Neuron (in vitro differentiated cells): ENCODE data around the gene PLK2.

ENCODE experiments used
- H2AFZ ChIP-seq: one replicate; pipeline ENCODE4 v1.6.1; 2013; ENCODE audit warnings: low read depth, mild to moderate bottlenecking, inconsistent platforms, low read length, moderate library complexity
- H3K27me3 ChIP-seq: one replicate; pipeline ENCODE4 v1.6.1; 2013; ENCODE audit warnings: low read length; ENCODE audit not compliant: insufficient read depth
- H3K36me3 ChIP-seq: one replicate; pipeline ENCODE4 v1.6.1; 2013; ENCODE audit warnings: low read length; ENCODE audit not compliant: insufficient read depth
- H3K4me1 ChIP-seq: one replicate; pipeline ENCODE4 v1.6.1; 2013; ENCODE audit warnings: low read length; ENCODE audit not compliant: insufficient read depth
- H3K4me3 ChIP-seq: 2 replicates; pipeline ENCODE4 v1.5.1; 2013; ENCODE audit warnings: mild to moderate bottlenecking, low read length, moderate library complexity
- H3K9me3 ChIP-seq: one replicate; pipeline ENCODE4 v1.6.1; 2013; ENCODE audit warnings: low read length

Gene PLK2

GRCh38 chr5:58451732-58452565 lies 7.9 kb downstream of the PLK2 start:
- H3K9me3 ChIP-seq = no peaks in the 10 kb centered on the region
- peaks cover 30% of the 10 kb centered on the region for H3K4me1 ChIP-seq
- no peaks in the 10 kb centered on the region for H3K27me3 ChIP-seq
- H3K36me3 ChIP-seq = peaks cover 53% of the 10 kb centered on the region
- H2AFZ ChIP-seq = no peak overlapping the region
- H3K4me3 ChIP-seq = no peak overlapping the region

- H2AFZ ChIP-seq = no peak overlapping the region
- H3K27me3 ChIP-seq = no peaks in the 10 kb centered on the region
- H3K4me1 ChIP-seq = peaks cover 21% of the 10 kb centered on the region
- H3K36me3 ChIP-seq = peaks cover 44% of the 10 kb centered on the region
- no peak overlapping the region for H3K4me3 ChIP-seq
- no peaks in the 10 kb centered on the region for H3K9me3 ChIP-seq
Measured at GRCh38 chr5:58450811-58451629, 8.9 kb downstream of the PLK2 start.

- no peaks in the 10 kb centered on the region for H3K9me3 ChIP-seq
- no peak overlapping the region for H3K4me3 ChIP-seq
- peaks cover 11% of the 10 kb centered on the region for H3K4me1 ChIP-seq
- no peaks in the 10 kb centered on the region for H3K27me3 ChIP-seq
- peaks cover 34% of the 10 kb centered on the region for H3K36me3 ChIP-seq
- no peak overlapping the region for H2AFZ ChIP-seq
Measured at GRCh38 chr5:58450018-58450417, 9.9 kb downstream of the PLK2 start.

DNA sequence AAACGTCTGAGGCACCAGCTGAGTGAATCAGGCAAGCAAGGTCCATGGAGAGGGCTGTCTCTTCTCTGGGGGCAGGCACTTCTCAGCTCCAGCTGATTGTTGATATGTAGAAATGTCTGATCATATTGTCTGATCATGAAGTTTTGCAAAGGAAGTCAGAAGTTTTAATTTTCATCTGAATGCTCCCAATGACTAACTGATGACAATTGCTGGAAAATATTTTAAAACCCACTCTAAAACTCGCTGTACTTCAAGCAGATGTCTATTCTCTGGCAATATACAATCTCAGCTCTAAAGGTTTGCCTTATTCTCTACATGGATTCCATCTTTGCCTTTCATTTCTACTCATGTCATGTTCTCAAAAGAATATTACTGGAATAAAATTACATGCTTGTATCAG lies 12.7 kb downstream of the PLK2 start:
- peaks cover 6% of the 10 kb centered on the region for H3K36me3 ChIP-seq
- no peak overlapping the region for H2AFZ ChIP-seq
- H3K4me3 ChIP-seq = no peak overlapping the region
- no peaks in the 10 kb centered on the region for H3K27me3 ChIP-seq
- no peaks in the 10 kb centered on the region for H3K4me1 ChIP-seq
- no peaks in the 10 kb centered on the region for H3K9me3 ChIP-seq

GRCh38 chr5:58446024-58446423 lies 13.9 kb downstream of the PLK2 start:
- Histone ChIP-seq H3K36me3 (peaks cover 3% of the 10 kb centered on the region), H2AFZ (no peak overlapping the region), H3K4me3 (no peak overlapping the region), H3K9me3 (no peaks in the 10 kb centered on the region), H3K27me3 (no peaks in the 10 kb centered on the region), H3K4me1 (no peaks in the 10 kb centered on the region)

- H3K27me3 ChIP-seq = no peaks in the 10 kb centered on the region
- H3K4me3 ChIP-seq = no peak overlapping the region
- peaks cover 2% of the 10 kb centered on the region for H3K4me1 ChIP-seq
- H3K9me3 ChIP-seq = no peaks in the 10 kb centered on the region
- H3K36me3 ChIP-seq = no peaks in the 10 kb centered on the region
- no peak overlapping the region for H2AFZ ChIP-seq
Measured at GRCh38 chr5:58444805-58445204, 15.1 kb downstream of the PLK2 start.

GRCh38 chr5:58440901-58441460 lies 18.9 kb downstream of the PLK2 start:
- Histone ChIP-seq H3K36me3 (no peaks in the 10 kb centered on the region), H3K27me3 (no peaks in the 10 kb centered on the region), H3K4me1 (peaks cover 2% of the 10 kb centered on the region), H2AFZ (no peak overlapping the region), H3K4me3 (no peak overlapping the region), H3K9me3 (no peaks in the 10 kb centered on the region)

DNA sequence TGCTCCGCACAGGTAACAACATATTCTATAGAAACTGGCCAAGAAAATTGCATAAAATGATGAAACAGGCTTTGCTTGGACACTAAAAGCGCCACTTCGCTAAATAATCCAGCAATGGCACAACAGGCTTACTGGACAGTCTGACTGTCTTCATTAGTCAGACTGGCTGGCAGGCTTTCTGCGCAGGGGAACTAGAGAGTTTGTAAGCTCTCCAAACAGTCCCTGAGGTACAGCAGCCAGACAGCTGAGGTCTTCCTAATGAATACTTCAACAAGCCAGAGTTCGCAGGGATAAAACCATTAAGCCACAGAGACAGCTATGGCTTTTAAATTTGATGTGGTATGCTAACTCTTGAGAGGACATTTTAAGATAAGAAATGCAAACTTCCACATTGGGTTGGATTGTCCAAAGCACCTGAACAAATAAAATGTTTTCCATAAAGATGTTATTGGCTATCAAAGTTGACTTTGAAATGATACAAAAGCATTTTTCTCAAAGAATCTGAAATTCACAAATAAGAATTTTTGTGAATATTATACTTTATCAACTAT lies 20.7 kb downstream of the PLK2 start:
- no peak overlapping the region for H2AFZ ChIP-seq
- no peaks in the 10 kb centered on the region for H3K27me3 ChIP-seq
- no peak overlapping the region for H3K4me3 ChIP-seq
- H3K9me3 ChIP-seq = no peaks in the 10 kb centered on the region
- no peaks in the 10 kb centered on the region for H3K36me3 ChIP-seq
- H3K4me1 ChIP-seq = peaks cover 2% of the 10 kb centered on the region

GRCh38 chr5:58437661-58438060 lies 22.2 kb downstream of the PLK2 start:
- H3K9me3 ChIP-seq = no peaks in the 10 kb centered on the region
- no peaks in the 10 kb centered on the region for H3K27me3 ChIP-seq
- peaks cover 2% of the 10 kb centered on the region for H3K4me1 ChIP-seq
- H3K36me3 ChIP-seq = no peaks in the 10 kb centered on the region
- H3K4me3 ChIP-seq = no peak overlapping the region
- H2AFZ ChIP-seq = no peak overlapping the region

GRCh38 chr5:58431832-58432231 lies 28.1 kb downstream of the PLK2 start:
- H3K4me3 ChIP-seq = no peak overlapping the region
- no peaks in the 10 kb centered on the region for H3K36me3 ChIP-seq
- no peaks in the 10 kb centered on the region for H3K27me3 ChIP-seq
- H2AFZ ChIP-seq = no peak overlapping the region
- H3K9me3 ChIP-seq = no peaks in the 10 kb centered on the region
- no peaks in the 10 kb centered on the region for H3K4me1 ChIP-seq

DNA sequence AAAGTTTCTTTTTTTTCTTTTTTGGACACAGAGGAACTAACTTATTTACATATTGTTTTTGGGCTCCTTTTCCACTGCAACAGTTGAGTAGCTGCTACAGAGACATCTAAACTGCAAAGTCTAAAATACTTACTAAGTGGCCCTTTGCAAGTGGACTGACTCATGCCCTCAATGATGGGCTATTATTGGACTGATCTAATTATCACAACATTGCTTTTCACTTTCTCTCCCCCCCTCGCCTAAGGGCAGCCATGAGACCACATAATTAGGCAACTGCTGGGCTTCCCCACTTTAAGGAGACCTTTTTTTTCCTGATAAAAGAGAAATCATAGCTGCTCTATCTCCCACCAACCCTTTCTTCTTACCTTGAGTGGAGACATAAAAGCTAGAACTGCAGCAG lies 47.0 kb downstream of the PLK2 start:
- Histone ChIP-seq H2AFZ (no peak overlapping the region), H3K27me3 (no peaks in the 10 kb centered on the region), H3K4me3 (no peak overlapping the region), H3K36me3 (no peaks in the 10 kb centered on the region), H3K9me3 (no peaks in the 10 kb centered on the region), H3K4me1 (peaks cover 2% of the 10 kb centered on the region)

GRCh38 chr5:58412081-58412480 lies 47.8 kb downstream of the PLK2 start:
- Histone ChIP-seq H3K4me3 (no peak overlapping the region), H3K27me3 (no peaks in the 10 kb centered on the region), H3K9me3 (no peaks in the 10 kb centered on the region), H2AFZ (no peak overlapping the region), H3K36me3 (no peaks in the 10 kb centered on the region), H3K4me1 (peaks cover 2% of the 10 kb centered on the region)

DNA sequence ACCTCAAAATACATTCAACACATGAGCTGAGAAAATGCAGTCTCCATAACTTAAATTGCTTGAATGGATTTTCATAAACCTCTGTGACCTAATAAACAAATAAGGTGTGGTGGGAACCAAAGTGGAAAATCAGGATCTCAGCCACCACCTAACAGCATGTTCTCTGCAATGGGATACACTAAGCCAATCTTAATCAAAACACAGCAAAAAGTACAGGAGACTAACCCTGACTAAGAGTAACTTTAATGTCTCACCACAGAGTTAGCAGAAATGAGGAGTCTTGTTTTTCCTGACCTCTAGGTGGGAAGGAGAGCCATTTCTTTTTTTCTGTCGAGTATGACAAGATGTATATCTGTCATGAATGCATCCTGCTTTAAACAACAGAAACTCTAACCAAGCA lies 48.5 kb downstream of the PLK2 start:
- H3K4me3 ChIP-seq = no peak overlapping the region

More for the DNA sequence above, 48.5 kb downstream of the PLK2 start:
- Histone ChIP-seq H3K9me3 (no peaks in the 10 kb centered on the region), H3K27me3 (no peaks in the 10 kb centered on the region), H2AFZ (no peak overlapping the region), H3K4me1 (peaks cover 2% of the 10 kb centered on the region), H3K36me3 (no peaks in the 10 kb centered on the region)
